Measurements from ENCODE around the gene PNRC1.
"Not testable (repeated sequence)": the region's sequence is repeated elsewhere in the genome, so short reads cannot be mapped to it uniquely, and the experiment has no call there.

PNRC1 gene

GRCh38 chr6:89080281-89081128, at the start of gene PNRC1:
PNRC1 (plus strand) TSS chr6:89080751; CDS start chr6:89080895, 144 bp downstream.
- DNase-seq (ENCODE audit: low read depth): peak; percentile 95
- peak within 1 kb of the TSS; percentile 98 for H3K4me3 ChIP-seq (ENCODE audit: low read length)
- TF ChIP-seq CTCF (conservative IDR thresholded peaks at IDR 0.05; ENCODE audit: low read depth, low read length): no peak

DNA sequence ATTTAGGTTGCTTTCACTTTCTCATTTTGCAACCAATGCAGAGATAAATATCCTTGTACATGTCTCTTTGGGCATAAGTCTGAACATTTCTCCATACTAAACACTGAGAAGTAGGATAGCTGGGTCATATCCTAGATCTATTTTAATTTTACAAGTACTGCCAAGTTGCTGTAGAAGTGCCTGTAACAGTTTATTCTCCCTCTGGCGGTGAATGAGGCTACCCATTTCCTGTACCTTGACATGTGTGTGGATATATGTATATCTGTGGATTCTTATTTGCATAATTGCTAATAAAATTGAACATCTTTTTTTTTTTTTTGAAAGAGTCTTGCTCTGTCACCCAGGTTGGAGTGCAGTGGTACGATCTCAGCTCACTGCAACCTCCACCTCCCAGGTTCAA, 48.0 kb upstream of the PNRC1 start:
- DNase-seq (ENCODE audit: low read depth): no peak
- no peak overlapping the region for H3K4me3 ChIP-seq (ENCODE audit: low read length)
- TF ChIP-seq CTCF (conservative IDR thresholded peaks at IDR 0.05; ENCODE audit: low read depth, low read length): no peak

DNA sequence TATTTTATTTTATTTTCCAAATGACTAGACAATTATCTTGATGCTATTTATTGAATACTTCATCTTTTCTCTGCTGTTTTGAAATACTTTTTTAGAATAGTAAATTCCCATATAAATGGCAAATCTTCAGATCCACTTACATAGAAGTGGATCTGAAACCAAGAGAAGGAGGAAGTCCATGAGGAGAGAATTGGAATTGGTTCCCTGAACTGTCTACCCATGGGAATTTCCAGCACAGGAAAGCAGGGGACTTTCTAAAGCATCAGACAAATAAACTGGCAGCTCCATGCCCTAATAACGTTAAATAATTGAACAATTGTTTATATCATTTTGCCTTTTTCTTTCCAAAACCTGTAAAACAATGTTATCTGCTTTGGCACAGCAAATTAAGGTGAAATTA, 47.1 kb upstream of the PNRC1 start:
- DNase-seq (ENCODE audit: low read depth): no peak
- H3K4me3 ChIP-seq (ENCODE audit: low read length): no peak overlapping the region
- TF ChIP-seq CTCF (conservative IDR thresholded peaks at IDR 0.05; ENCODE audit: low read depth, low read length): no peak

DNA sequence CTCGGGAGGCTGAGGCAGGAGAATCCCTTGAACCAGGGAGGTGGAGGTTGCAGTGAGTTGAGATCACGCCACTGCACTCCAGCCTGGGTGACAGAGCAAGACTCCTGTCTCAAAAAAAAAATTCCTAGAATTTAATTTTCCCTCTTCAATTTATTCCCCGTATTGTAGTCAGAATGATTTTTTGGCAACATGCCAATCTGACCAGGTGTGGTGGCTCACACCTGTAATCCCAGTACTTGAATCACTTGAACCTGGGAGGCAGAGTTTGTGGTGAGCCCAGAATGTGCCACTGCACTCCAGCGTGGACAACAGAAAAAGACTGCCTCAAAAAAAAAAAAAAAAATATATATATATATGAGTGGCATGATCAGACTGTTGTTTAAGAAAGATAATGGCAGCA, 46.4 kb upstream of the PNRC1 start:
- DNase-seq (ENCODE audit: low read depth); H3K4me3 ChIP-seq (ENCODE audit: low read length): not testable (repeated sequence)

DNA sequence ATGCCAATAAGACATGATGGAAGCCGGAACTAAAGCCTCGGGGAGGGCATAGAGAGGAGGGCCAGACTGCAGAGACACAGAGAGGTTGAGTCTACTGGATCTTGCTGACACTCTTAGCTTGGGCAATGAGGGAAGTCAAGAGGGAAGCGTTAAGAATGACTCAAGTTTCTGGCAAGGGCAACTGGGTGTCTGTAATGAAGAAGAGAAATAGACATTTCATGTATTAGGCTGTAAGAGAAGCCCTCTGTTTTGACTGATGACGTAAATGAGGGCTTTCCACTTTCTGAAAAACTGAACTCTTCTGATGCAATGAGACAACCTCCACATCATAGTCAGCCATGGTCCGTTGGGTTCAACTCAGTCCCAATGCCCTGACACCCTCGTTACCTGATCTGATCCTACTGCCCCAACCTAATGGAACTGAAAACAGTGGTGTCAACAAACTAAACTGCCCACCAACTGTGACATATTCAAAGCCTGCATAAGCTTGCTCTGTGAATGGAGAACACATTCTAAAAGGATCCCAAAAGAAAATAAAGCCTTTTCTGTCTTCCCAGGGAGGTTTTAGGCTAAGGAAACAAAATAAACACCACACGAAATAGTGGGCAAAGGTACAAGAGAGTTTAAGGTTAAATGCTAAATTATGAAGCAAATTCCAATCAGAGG, 45.8 kb upstream of the PNRC1 start:
- no peak for TF ChIP-seq CTCF (conservative IDR thresholded peaks at IDR 0.05; ENCODE audit: low read depth, low read length)
- H3K4me3 ChIP-seq (ENCODE audit: low read length): no peak overlapping the region
- DNase-seq (ENCODE audit: low read depth): no peak

DNA sequence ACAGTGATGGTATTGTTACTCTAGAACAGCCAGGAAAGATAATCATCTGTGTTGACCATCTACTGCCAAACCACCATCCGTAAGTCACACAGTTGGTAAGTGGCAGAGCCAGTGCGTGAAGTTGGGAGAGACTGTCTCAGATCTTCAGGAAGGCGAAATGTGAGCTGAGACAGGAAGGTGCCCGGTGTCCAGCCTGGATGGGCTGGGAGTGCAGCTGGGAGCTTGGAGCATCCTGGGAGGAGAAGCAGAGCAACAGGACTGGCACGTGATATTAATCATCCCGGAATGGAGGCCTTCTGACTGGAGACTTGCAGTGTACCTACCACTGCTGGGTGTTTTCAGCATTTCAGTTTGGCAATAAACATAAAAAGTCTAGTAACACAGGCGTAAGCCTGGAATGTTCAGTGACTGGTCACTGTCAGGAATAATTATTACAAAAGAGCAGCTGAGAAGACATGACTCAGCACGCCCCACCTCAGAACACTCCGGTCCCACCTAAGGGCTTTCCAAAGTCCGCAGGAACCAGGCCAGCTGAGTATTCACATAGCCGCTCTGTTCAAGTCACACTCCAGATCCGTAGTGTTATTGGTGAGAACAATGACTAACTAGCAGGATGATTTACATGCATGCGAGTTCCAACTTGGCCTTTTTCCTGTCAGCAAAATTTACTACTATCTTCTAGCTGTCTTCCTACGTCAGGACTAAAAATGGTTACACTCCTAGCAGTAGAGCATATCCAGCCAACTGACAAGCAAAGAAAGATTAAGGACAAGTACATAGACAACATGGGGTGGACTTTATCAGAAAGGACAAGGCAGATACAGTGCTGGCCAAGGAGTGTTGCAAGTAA, 45.1 kb upstream of the PNRC1 start:
- peak; percentile 62 for DNase-seq (ENCODE audit: low read depth)
- no peak overlapping the region for H3K4me3 ChIP-seq (ENCODE audit: low read length)
- TF ChIP-seq CTCF (conservative IDR thresholded peaks at IDR 0.05; ENCODE audit: low read depth, low read length): no peak
